H9 (cell line): ENCODE measurements around the gene DPF3. TPM values are rescaled to one million over a fixed set of nuclear protein-coding genes. Genes with fewer than 3 reads are reported as not detected.

Source experiments
- DNase-seq: peaks from one replicate; pipeline ENCODE4 v3.0.0-alpha.2; 2017
- H2AFZ ChIP-seq: one replicate; pipeline ENCODE4 v1.6.1; 2013; ENCODE audit warnings: mild to moderate bottlenecking, low read length, control low read depth, moderate library complexity
- H2AK5ac ChIP-seq: 2 replicates; pipeline ENCODE4 v1.6.1; 2013; ENCODE audit warnings: low read length, control low read depth, mixed read lengths; ENCODE audit not compliant: insufficient read length
- H2BK120ac ChIP-seq: one replicate; pipeline ENCODE4 v1.6.1; 2013; ENCODE audit warnings: low read depth, mild to moderate bottlenecking, low read length, control low read depth, inconsistent platforms; ENCODE audit not compliant: poor library complexity, severe bottlenecking
- H2BK12ac ChIP-seq: 2 replicates; pipeline ENCODE4 v1.6.1; 2013; ENCODE audit warnings: low read length, control low read depth, mixed read lengths, low read depth; ENCODE audit not compliant: insufficient read length
- H2BK15ac ChIP-seq: 2 replicates; pipeline ENCODE4 v1.6.1; 2013; ENCODE audit warnings: low read depth, low read length, control low read depth
- H2BK20ac ChIP-seq: one replicate; pipeline ENCODE4 v1.6.1; 2013; ENCODE audit warnings: low read depth, mild to moderate bottlenecking, low read length, control low read depth, inconsistent platforms; ENCODE audit not compliant: poor library complexity, severe bottlenecking
- H2BK5ac ChIP-seq: 2 replicates; pipeline ENCODE4 v1.6.1; 2013; ENCODE audit warnings: low read length, control low read depth, mixed read lengths; ENCODE audit not compliant: insufficient read length
- H3K14ac ChIP-seq: 2 replicates; pipeline ENCODE4 v1.6.1; 2013; ENCODE audit warnings: low read length, control low read depth; ENCODE audit not compliant: insufficient read depth
- H3K18ac ChIP-seq: 2 replicates; pipeline ENCODE4 v1.6.1; 2013; ENCODE audit warnings: low read depth, mild to moderate bottlenecking, mixed read lengths, low read length, control low read depth; ENCODE audit not compliant: insufficient read length
- H3K23ac ChIP-seq: 2 replicates; pipeline ENCODE4 v1.6.1; 2013; ENCODE audit warnings: low read length, control low read depth, mixed read lengths, low read depth; ENCODE audit not compliant: insufficient read length
- H3K23me2 ChIP-seq: 2 replicates; pipeline ENCODE4 v1.6.1; 2013; ENCODE audit warnings: low read depth, mild to moderate bottlenecking, mixed read lengths, low read length, control low read depth; ENCODE audit not compliant: insufficient read length, poor library complexity, severe bottlenecking
- H3K27ac ChIP-seq: 2 replicates; pipeline ENCODE4 v1.5.1; 2013; ENCODE audit warnings: low read length, control low read depth, mixed read lengths, low read depth; ENCODE audit not compliant: insufficient read length
- H3K27me3 ChIP-seq: 2 replicates; pipeline ENCODE4 v1.6.1; 2013; ENCODE audit warnings: low read length, control low read depth, inconsistent platforms; ENCODE audit not compliant: insufficient read depth
- H3K4ac ChIP-seq: 2 replicates; pipeline ENCODE4 v1.6.1; 2013; ENCODE audit warnings: low read depth, mild to moderate bottlenecking, control low read depth, inconsistent platforms, low read length, moderate library complexity
- H3K4me1 ChIP-seq: 2 replicates; pipeline ENCODE4 v1.6.1; 2013; ENCODE audit warnings: low read length, control low read depth, inconsistent platforms; ENCODE audit not compliant: insufficient read depth
- H3K4me2 ChIP-seq: 2 replicates; pipeline ENCODE4 v1.6.1; 2013; ENCODE audit warnings: low read length, control low read depth, mixed read lengths; ENCODE audit not compliant: insufficient read length, insufficient read depth
- H3K56ac ChIP-seq: 2 replicates; pipeline ENCODE4 v1.6.1; 2013; ENCODE audit warnings: low read depth, mild to moderate bottlenecking, mixed read lengths, low read length, control low read depth; ENCODE audit not compliant: insufficient read length
- H3K79me1 ChIP-seq: 2 replicates; pipeline ENCODE4 v1.6.1; 2013; ENCODE audit warnings: low read depth, mild to moderate bottlenecking, moderate library complexity, low read length, control low read depth, inconsistent platforms; ENCODE audit not compliant: insufficient read depth, poor library complexity, severe bottlenecking
- H3K79me2 ChIP-seq: 2 replicates; pipeline ENCODE4 v1.6.1; 2013; ENCODE audit warnings: low read length, control low read depth, inconsistent platforms; ENCODE audit not compliant: insufficient read depth
- H3K9ac ChIP-seq: 2 replicates; pipeline ENCODE4 v1.6.1; 2013; ENCODE audit warnings: low read length, control low read depth, mixed read lengths; ENCODE audit not compliant: insufficient read length; ENCODE audit errors: extremely low read depth
- H3K9me3 ChIP-seq: one replicate; pipeline ENCODE4 v1.6.1; 2013; ENCODE audit warnings: low read depth, low read length, inconsistent platforms; ENCODE audit not compliant: control insufficient read depth
- H3T11ph ChIP-seq: one replicate; pipeline ENCODE4 v1.6.1; 2013; ENCODE audit warnings: mild to moderate bottlenecking, low read length, control low read depth, inconsistent platforms
- H4K20me1 ChIP-seq: one replicate; pipeline ENCODE4 v1.6.1; 2013; ENCODE audit not compliant: control insufficient read depth, insufficient read length, insufficient read depth
- H4K5ac ChIP-seq: 2 replicates; pipeline ENCODE4 v1.6.1; 2013; ENCODE audit warnings: low read depth, mild to moderate bottlenecking, mixed read lengths, low read length, control low read depth; ENCODE audit not compliant: insufficient read length
- H4K8ac ChIP-seq: replicated peaks from 2 replicates; pipeline ENCODE4 v1.6.1; 2013; ENCODE audit warnings: low read length, control low read depth, mixed read lengths, low read depth; ENCODE audit not compliant: insufficient read length
- H4K91ac ChIP-seq: 2 replicates; pipeline ENCODE4 v1.6.1; 2013; ENCODE audit warnings: low read depth, mild to moderate bottlenecking, moderate library complexity, mixed read lengths, low read length, control low read depth; ENCODE audit not compliant: insufficient read length
- H3K27ac Mint-ChIP-seq, 3 experiments: 2 replicates in 2 of 3; 3 replicates in 1 of 3; pipeline ENCODE4 v1.8.0; 2020 to 2021; ENCODE audit warnings: mixed read lengths in 3 of 3, mild to moderate bottlenecking in 1 of 3, moderate library complexity in 1 of 3
- H3K27me3 Mint-ChIP-seq: 2 replicates; pipeline ENCODE4 v1.8.0; 2021; ENCODE audit warnings: low read depth, mild to moderate bottlenecking, moderate library complexity, mixed read lengths
- H3K36me3 Mint-ChIP-seq, 3 experiments: 2 replicates in 2 of 3; 3 replicates in 1 of 3; pipeline ENCODE4 v1.8.0; 2020 to 2021; ENCODE audit warnings: low read depth in 3 of 3, mixed read lengths in 3 of 3; ENCODE audit not compliant: insufficient read depth in 1 of 3
- H3K4me1 Mint-ChIP-seq, 2 experiments: 2 replicates each; pipeline ENCODE4 v1.8.0; 2020; ENCODE audit warnings: mixed read lengths in 2 of 2
- H3K4me3 Mint-ChIP-seq, 2 experiments: 2 replicates in 1 of 2; 3 replicates in 1 of 2; pipeline ENCODE4 v1.8.0; 2020 to 2021; ENCODE audit warnings: mild to moderate bottlenecking in 2 of 2, mixed read lengths in 2 of 2, moderate library complexity in 1 of 2
- H3K9me3 Mint-ChIP-seq, 2 experiments: 2 replicates in 1 of 2; 3 replicates in 1 of 2; pipeline ENCODE4 v1.8.0; 2020; ENCODE audit warnings: mild to moderate bottlenecking in 2 of 2, mixed read lengths in 2 of 2, moderate library complexity in 1 of 2
- WGBS: extraction: QIAGEN DNeasy Blood & Tissue Kit; methylation state at CpG from one replicate; pipeline ENCODE4 v1.1.7; 2013; ENCODE audit warnings: missing lambda C conversion rate, low lambda C conversion rate, mixed read lengths; ENCODE audit not compliant: insufficient read length; ENCODE audit errors: extremely low coverage; 5-methylcytosine and 5-hydroxymethylcytosine counted together
- total RNA-seq: library from RNA; stranded (reverse); gene quantifications from 2 replicates; pipeline ENCODE4 v1.2.1, GENCODE V29; 2021
- TF ChIP-seq, protein P1 (sequence below): fragments of 200-600 bp; sonication (generic); conservative IDR thresholded peaks from 3 replicates; pipeline ENCODE4 v1.8.0; 2021; ENCODE audit warnings: antibody characterized with exemption, mild to moderate bottlenecking

DPF3 gene
- total RNA-seq, 1 experiment from 2014 or later: not detected

DNA sequence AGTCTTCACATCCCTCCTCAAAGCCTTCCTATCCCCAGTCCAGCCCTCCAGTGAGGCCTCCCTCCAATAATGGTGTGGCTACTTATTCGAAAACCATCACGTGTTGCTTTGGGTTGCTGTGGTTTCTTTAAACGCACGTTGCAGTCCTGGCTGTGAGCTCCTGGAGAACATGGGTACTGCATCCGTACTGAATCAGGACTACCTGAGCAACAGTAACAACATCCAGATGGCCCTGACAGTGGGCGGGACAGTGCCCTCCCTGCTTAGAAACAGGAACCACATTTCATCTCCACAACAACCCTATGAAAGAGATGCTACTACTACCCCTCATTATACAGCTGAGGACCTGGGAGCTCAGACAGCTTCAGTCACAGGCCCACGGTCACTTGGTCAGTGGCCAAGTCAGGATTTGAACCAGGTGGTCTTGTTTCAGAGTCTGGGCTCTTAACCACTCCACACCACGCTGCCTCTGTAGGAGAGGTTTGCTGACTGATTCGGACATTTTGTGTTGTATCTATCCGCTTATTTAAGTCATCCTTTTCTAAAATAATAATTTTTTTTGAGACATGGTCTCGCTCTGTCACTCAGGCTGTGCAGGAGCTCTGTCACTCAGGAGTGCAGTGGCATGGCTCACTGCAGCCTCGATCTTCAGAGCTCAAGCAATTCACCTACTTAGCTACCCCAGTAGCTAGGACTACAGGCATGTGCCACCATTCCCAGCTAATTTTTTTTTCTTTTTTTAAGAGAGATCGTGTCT, 104.8 kb downstream of the DPF3 start:
- no peak overlapping the region for H4K5ac ChIP-seq
- H2AFZ ChIP-seq: no peak overlapping the region
- H3K9me3 ChIP-seq: no peaks in the 10 kb centered on the region
- no peak overlapping the region for H2BK20ac ChIP-seq
- no peak overlapping the region for H4K91ac ChIP-seq
- H2AK5ac ChIP-seq: no peak overlapping the region
- no peaks in the 10 kb centered on the region for H3K79me2 ChIP-seq
- H3K23ac ChIP-seq: no peak overlapping the region
- H3K56ac ChIP-seq: no peak overlapping the region
- no peak overlapping the region for H3K27ac ChIP-seq
- TF ChIP-seq, protein P1, sequence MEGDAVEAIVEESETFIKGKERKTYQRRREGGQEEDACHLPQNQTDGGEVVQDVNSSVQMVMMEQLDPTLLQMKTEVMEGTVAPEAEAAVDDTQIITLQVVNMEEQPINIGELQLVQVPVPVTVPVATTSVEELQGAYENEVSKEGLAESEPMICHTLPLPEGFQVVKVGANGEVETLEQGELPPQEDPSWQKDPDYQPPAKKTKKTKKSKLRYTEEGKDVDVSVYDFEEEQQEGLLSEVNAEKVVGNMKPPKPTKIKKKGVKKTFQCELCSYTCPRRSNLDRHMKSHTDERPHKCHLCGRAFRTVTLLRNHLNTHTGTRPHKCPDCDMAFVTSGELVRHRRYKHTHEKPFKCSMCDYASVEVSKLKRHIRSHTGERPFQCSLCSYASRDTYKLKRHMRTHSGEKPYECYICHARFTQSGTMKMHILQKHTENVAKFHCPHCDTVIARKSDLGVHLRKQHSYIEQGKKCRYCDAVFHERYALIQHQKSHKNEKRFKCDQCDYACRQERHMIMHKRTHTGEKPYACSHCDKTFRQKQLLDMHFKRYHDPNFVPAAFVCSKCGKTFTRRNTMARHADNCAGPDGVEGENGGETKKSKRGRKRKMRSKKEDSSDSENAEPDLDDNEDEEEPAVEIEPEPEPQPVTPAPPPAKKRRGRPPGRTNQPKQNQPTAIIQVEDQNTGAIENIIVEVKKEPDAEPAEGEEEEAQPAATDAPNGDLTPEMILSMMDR: no peak
- H3K14ac ChIP-seq: no peak overlapping the region
- Mint-ChIP-seq H3K27ac (peak overlapping the region in 1 of 3 experiments; percentile 18; a peak in 1 of 7 replicates), H3K4me1 (peaks cover 24 to 32% of the 10 kb centered on the region in 2 experiments), H3K36me3 (no peaks in the 10 kb centered on the region; a peak in 1 of 7 replicates), H3K27me3 (peaks cover 9% of the 10 kb centered on the region; the same call in 1 of the 2 replicates), H3K4me3 (no peak overlapping the region), H3K9me3 (no peaks in the 10 kb centered on the region)
- peaks cover 7% of the 10 kb centered on the region; the same call in 1 of the 2 replicates for H3K4me1 ChIP-seq
- no peak overlapping the region for H2BK120ac ChIP-seq
- no peak overlapping the region for H3K18ac ChIP-seq
- H2BK12ac ChIP-seq: no peak overlapping the region
- H2BK15ac ChIP-seq: no peak overlapping the region
- H3K4me2 ChIP-seq: no peak overlapping the region
- no CpG with 5 or more reads among the region's 13 CpGs for WGBS
- H4K8ac ChIP-seq: no peak overlapping the region
- no peak overlapping the region for H2BK5ac ChIP-seq
- H3K23me2 ChIP-seq: no peaks in the 10 kb centered on the region
- H3K79me1 ChIP-seq: no peaks in the 10 kb centered on the region
- H3K9ac ChIP-seq: no peak overlapping the region
- no peak overlapping the region for H3K4ac ChIP-seq
- DNase-seq: no peak
- no peak overlapping the region for H3T11ph ChIP-seq
- H3K27me3 ChIP-seq: no peaks in the 10 kb centered on the region
- H4K20me1 ChIP-seq: no peaks in the 10 kb centered on the region
